NCI-H2171 (cell line): Measurements from ENCODE around the gene KIAA0319L.
"Not testable (repeated sequence)": the region's sequence is repeated elsewhere in the genome, so short reads cannot be mapped to it uniquely, and the experiment has no call there.

ENCODE experiments used
- DNase-seq: peaks from one replicate; lab custom pipeline; 2025; lab: John Stamatoyannopoulos, UW

KIAA0319L gene

DNA sequence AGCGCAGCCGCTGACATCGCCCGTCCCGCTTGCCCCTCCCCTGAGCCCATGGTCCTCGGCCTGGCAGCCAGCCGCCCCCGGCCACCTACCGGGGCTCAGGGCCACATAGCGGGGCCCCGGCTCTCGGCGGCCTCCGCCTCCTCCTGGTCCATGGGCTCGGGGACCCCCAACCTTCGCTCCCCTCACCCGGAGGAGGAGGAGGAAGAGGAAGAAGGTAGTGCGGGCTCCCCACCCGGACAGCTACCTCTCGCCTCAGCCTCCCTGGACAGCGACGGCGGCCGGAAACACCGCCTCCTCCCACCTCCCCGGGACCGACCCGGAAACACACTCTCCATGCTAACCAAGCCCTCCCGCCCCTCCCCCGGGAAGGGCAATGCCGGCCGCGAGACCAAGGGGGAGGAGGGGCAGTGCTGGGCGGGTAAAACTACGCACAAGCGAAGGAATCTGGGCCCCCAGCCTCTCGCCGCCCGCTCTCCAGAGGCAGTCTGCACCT, at the start of gene KIAA0319L:
KIAA0319L (minus strand) TSS at position 286 of the 493 bp plus-strand sequence. CDS start 2,912 bp downstream, outside the sequence.
- DNase-seq: peak; percentile 67

DNA sequence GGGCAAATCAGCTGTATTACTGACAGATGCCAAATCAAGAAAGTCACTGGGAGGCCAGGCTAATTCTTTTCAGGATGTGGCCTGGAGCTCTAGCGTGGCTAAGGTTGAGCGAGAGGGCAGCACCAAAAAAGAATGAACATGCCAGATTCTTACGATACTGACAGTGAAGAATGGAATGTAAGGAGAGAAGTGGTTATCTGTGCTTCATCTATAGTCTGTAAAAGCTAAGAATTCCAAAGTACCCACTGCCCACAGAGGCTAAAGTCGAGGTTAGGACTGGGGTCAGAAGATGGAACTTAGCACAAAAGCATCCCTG, 48.6 kb upstream of the KIAA0319L start:
- DNase-seq: no peak

DNA sequence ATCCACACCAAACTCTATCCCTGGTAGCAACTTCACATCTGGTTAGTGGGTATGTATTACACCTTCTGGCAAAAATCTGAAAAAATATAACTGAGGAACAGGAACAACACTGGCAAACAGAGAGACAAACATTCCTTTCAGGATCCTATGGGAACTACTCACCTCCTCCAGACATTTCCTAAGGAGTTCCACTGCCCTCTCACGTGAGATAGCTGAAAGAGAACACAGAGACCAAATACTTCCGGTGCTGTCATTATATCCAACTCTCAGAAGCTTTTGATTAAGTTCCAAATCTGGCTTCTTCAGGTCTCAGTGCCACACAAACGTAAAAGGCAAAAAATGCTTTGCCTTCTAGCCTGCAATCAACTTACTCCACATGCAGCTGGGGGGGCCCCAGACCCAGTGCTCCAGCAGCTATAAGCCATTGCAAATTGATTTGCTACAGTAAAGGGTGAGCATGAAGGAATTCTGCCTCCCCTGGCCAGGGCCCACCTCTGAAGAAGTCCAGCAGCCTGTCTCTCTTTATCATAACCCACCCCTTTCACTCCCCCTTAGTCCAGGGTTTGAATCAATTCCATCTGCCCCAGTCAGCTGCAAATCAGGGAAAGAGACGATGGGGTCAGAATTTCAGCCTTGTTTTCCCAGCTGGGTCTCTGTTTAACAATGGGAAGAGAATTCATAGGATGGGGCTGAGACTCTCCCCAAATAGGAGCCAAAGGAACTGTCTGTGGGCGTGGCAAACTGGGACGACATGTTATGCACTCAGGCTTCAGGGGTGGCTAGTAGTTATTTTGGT, 48.1 kb upstream of the KIAA0319L start:
- no peak for DNase-seq

DNA sequence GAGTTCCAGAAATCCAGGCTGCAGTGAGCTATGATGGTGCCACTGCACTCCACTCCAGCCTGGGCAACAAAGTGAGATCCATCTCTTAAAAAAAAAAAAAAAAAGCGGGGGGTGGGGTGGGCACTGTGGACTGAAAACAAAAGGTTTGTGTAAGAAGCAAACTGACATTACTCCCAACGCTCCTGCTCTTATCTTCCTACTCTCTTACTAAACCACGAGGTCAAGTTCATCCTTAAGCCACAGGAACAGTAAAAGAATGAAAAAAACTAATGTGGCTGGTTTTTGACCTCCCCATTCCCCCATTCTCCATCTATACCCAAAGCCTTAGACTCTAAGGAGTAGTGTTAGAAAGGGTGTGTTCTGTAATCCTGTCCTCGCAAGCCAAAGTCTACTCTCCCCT, 46.7 kb upstream of the KIAA0319L start:
- no peak for DNase-seq

DNA sequence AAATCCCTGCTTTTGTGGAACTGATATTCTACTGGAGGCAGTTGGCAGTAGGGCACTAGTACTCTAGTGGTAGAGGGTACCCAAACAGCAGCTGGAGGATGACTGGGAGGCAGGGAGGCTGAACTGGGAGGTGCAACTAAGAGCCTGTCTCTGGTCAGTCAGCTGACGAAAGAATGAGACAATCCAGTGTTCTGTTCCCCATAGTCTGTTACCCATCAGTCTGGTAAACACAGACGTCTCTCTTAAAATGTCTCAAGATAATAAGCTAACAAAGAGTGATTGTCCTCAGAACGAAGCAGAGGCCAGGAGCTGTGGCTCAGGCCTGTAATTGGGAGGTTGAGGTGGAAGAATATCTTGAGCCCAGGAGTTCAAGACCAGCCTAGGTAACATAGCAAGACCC, 46.3 kb upstream of the KIAA0319L start:
- DNase-seq: no peak

DNA sequence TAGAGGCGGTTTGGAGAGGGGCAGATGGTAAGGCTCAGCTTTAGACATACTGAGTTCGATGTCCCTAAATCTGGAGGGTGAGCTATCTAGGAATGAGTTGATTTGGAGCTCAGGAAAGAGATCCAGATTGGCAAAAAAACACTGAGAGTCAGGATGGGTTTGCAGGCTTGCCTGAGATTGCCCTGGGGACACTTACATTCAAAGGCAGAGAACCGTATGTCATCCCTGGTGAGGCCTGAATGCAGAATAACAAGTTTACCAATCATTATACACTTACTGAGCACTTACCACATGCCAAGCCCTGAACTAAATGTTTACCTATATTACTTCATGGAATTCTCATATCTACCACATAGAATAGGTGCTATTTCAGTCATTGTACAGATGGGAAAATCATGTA, 43.4 kb upstream of the KIAA0319L start:
- peak; percentile 58 for DNase-seq

DNA sequence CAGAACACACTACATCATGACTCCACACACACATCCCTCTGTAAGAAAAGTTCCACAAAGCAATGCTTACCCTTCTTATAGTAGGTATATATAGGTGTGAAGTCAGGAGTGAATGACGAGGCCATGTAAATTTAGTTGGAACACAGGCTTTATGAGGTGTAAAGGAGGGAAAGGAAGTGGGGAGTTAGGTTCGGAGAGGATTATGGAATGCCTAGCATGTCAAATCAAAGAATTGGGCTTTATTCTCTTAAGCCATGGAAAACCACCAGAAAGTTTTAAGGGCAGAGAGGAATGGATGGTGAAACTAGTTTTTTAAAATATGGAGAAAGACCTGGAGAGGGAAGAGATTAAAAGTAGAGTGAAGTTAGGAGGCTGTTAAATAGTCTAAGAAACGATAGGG, 42.2 kb upstream of the KIAA0319L start:
- DNase-seq: no peak

DNA sequence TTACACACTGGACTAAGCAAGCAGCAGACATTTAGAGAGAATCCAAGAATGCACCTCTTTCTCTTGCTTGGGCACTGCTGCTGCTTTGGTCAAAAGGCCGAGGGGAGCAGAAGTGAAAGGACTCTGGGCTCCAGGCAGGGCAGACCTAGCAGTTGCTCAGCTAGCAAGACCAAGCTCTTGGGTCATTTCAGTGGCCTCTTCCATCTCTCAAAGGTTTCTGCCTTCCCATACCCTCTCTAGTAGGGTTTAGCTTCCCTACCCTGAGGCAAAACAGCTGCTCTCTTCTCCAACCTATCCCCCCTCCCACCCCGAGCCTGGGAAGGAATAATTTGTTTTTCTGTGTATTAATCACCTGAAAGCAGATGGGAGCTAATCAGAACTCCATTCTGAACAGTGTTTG, 41.7 kb upstream of the KIAA0319L start:
- no peak for DNase-seq

DNA sequence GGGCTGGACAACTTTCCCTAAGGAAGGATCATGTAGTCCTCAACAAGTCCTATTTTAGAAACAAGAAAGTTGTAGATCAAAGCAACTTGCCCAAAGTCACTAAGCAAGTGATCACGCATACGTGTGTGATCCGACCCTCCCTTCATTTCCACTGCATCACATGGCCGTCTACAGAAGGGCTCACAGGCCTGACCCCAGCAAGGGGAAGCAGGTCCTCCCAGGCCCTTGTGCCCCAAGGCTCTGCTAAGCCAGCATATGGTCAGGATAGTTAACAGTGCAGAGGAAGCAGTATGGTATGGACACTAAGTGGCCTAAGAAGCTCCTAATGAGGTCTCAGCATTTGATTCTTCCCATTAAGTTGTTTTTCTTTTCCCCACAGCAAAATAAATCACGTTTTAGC, 40.7 kb upstream of the KIAA0319L start:
- no peak for DNase-seq

DNA sequence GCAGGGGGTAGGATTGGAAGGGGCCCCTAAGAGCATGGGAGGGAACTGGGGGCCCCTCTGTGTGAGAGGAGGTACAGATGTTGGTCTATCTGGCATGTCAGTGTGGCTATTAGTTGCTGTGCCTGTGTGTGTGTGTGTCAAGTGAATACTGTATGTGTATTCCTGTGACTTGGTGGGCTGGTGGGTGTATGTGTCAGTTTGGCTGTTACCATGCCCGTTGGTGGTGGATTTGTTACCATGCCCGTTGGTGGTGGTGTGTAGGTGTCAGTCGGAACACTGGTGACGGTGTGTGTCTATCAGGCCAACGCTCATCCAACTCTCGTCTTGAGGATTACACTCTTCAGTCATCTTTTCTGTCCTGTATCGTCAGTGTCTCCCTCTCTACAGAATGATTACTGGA, 38.5 kb upstream of the KIAA0319L start:
- DNase-seq: no peak

DNA sequence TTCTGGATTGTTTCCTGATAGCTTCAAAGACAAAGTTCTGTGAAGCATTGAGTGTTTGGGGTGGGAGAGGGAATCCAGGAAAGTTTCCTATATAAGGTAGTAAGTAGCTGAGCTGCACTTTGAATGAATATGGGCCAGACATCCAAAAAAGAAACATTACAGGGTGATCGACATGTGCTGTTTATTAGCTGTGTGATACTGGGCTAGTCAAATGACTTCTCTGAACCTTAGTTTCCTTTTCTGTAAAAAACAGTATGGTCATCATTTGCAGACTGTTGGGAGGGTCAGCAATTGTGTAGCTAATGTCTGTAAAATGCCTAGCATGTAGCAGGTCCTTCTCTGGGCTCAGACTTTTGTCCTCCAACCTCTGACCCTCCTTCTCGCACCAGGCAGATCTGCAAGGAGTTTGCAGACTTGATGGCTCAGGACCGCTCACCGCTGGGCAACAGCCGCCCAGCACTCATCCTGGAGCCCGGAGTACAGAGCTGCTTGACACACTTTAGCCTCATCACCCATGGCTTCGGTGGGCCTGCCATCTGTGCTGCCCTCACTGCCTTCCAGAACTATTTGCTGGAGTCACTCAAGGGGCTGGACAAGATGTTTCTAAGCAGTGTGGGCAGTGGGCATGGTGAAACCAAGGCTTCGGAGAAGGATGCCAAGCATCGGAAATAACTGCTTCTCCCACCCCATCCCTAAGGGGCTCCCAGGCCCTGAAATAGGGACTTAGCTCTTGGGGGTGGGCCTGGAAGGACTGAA, 37.0 kb upstream of the KIAA0319L start:
- DNase-seq: no peak

DNA sequence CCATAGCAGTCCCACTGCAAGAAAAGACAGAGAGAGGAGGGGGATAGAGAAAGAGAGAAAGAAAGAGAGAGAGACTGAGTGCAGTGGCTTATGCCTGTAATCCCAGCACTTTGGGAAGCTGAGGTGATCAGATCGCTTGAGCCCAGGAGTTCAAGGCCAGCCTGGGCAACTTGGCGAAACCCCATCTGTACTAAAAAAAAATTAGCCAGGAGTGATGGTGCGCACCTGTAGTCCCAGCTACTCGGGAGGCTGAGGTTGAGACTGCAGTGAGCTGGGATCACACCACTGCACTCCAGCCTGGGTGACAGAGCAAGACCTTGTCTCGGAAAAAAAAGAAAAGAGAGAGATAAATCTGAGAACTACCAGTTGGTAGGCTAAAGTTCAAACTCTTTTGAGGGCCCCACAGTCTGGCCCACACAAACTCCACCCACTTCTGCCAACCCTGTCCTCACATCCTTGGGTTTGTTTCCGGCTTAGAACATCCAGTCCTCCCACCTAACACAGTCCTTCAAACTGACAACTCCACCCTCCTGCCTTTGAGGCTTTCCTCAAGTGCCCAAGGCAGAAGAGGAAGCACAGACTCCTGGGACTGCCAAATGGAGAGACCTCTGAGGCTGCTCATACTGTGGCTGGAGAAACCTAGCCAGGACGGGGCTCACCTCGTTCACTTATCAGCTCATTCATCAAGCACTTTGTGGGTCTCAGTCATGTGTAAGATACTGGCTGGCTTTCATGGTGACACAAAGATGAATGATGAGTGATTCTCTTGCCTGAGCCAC, 36.0 kb upstream of the KIAA0319L start:
- no peak for DNase-seq

DNA sequence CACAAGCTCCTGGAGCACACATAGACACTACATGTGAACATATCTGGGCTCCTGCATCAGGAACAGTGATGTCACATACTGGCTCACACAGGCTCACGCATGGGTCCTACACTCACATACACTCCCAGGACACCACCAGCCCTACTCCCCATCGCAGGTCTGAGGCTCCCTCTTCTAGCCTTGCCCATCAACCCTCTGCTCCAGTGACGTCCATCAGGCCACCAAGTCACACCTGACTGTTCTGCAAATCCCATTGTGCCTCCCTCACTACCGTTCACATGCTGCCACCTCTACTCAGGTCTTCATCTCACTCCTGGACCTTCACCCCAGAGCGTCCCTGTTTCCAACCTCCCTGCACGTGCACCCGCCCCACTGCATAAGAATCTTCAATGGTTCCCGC, 34.0 kb upstream of the KIAA0319L start:
- DNase-seq: no peak

DNA sequence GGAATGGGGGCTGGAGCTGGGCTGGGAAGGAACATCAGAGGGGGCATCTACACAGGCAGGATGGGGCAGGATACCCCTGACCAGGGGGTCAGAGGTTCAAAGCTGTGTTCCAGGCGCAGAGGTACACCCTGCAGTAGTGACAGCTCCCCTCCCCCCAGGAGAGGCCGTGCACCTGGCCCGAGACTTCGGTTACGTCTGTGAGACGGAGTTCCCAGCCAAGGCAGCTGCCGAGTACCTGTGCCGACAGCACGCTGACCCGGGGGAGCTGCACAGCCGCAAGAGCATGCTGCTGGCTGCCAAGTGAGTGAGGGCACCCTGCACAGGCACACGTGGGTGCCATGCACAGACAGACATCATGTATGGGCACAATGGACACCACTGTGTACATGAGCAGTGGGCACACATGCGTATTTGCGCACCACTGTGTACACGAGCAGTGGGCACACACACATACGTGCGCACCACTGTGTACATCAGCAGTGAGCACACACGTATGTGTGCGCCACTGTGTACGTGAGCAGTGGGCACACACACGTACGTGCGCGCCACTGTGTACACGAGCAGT, 33.4 kb upstream of the KIAA0319L start:
- DNase-seq: peak; percentile 52

DNA sequence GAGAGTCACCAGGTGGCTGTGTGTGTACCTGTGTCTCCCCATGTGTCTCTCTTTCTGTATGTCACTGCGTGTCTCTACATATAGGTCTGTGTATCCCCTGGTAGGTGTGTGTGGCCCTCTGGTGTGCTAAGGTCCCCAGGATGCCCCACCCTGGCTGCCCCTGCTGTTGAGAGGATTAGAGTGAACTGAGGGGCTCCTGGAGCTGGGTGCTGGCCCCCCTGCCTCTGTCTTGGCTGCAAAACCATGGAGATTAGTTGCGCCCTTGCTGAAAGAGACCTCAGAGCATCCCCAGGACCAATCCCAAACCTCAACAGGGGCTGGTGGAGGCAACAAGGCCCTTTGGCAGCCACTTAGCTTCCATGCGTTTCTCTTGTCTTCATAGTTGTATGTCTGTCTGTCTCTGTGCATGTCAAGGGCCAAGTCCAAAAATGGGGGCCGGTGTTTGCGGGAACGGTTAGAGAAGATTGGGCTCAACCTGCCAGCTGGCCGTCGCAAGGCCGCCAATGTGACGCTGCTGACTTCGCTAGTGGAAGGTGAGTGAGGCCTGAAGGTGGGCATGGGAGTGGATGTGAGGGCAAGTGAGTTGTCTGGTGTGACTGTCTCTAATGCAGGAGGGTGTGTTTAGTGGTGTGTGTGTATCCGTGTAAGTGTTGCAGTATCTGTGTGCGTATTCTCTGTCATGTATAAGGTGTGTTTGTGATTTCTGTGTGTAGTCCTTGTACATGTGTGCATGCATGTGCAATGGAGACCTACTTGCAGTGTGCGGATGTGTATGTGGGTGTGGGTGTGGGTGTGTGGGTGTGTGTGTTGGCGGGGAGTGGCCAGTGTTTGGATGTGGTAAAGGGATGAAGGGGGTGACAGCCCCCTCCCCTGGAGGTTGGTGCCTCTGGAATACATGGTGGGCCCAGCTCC, 32.6 kb upstream of the KIAA0319L start:
- no peak for DNase-seq

DNA sequence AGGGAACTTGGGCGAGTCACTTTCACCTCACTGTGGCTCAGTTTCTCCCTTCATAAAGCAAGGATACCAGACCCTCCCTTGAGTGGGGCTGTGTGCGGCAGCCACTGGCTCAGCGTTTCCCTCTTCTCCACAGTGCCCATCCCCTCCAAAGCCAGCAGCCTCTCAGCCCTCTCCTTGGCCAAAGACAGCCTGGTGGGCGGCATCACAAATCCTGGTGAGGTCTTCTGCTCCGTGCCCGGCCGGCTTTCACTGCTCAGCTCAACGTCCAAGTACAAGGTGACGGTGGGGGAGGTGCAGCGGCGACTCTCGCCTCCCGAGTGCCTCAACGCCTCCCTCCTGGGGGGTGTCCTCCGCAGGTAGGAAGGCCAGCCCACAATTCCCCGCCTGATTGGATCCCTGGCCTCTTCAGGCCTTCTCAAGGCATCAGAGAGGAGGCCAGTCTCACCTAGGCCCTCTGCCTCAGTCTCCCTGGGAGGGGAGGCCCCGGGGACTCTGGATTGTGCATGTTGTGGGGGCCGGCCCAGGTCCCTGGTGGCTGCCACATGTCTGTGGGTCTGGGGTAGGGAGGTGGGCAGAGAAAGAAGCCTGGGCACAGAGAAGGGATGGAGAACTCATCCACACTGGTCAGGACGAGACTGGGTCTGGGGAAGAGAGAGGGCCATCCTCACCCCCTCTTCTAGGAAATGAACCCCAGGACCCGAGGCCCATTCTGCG, 31.2 kb upstream of the KIAA0319L start:
- no peak for DNase-seq

DNA sequence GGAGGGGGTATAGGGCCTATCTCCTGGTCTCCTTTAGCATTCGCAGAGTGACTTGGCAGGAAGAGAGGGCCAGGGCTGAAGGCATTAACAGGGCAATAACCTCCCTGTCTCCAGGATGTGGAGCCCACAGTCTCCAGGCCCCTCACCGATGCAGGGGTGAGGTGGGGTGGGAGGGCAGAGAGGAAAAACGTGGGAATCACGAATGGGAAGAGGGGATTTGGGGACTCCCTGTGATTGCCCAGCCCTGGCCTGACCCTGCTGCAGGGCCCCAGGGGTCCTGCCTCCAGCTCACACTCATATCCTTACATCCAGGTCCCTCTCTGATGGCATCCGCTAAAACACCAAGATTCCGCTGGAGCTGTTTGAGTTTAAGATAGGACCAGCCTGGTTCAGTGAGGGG, 30.5 kb upstream of the KIAA0319L start:
- no peak for DNase-seq

DNA sequence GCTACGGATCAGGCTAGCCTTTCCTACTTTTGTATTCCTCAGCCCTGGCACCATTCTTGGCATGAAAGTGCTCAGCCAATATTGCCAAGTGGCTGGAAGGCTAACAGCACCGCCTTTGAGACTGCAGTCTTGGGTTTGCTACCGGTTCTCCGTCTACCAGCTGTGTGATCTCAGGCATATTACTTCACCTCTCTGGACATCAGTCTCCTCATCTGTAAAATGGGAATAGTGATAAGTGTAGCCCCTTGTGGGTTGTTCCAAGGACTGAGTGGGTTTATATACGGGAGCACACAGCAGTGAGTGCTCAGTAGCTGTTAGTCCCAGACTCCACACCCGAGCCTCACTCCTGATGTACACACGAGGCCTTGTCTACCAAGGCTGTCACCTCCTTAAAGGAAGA, 29.6 kb upstream of the KIAA0319L start:
- no peak for DNase-seq

DNA sequence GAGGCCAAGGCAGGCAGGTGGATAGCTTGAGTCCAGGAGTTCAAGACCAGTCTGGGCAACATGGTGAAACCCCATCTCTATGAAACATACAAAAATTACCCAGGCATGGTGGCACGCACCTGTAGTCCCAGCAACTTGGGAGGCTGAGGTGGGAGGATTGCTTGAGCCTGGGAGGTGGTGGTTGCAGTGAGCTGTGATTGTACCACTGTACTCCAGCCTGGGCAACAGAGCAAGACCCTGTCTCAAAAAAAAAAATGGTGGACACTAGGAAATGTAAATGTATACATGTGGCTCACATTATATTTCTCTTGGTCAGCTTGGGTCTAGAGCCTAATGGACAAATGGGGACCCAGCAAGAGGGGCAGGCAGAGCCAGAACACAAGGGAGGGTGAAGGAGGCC, 28.6 kb upstream of the KIAA0319L start:
- not testable (repeated sequence) for DNase-seq

DNA sequence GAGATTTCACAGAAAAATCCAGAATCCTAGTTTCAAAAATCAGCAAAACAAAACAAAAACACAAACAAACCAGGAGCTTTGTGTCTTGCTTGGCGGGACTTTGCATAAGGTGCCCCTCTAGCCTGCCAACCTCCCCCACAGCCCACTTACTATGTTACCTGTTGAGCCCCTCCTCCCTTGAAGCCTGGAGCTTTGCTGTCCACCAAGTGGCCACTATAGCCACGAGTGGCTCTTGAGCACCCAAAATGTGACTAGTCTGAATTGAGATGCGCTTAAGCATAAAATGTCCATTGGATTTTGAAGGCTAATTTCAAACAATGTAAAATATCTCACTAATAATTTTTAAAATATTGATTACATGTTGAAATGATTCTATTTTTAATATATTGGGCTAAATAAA, 28.1 kb upstream of the KIAA0319L start:
- no peak for DNase-seq

DNA sequence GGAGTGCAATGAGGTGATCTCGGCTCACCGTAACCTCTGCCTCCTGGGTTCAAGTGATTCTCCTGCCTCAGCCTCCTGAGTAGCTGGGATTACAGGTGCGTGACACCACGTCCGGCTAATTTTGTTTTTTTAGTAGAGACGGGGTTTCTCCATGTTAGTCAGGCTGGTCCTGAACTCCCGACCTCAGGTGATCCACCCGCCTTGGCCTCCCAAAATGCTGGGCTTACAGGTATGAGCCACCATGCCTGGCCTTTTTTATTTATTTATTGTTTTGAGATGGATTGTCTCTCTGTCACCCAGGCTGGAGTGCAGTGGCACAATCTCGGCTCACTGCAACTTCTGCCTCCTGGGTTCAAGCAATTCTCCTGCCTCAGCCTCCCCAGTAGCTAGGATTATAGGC, 24.4 kb upstream of the KIAA0319L start:
- DNase-seq: not testable (repeated sequence)
